ENCODE results near the gene CDC14A.
"Not testable (repeated sequence)": the region's sequence is repeated elsewhere in the genome, so short reads cannot be mapped to it uniquely, and the experiment has no call there.

The CDC14A gene

GRCh38 chr1:100400404-100400803 lies 48.1 kb downstream of the CDC14A start:
- DNase-seq (ENCODE audit: low spot score): no peak

GRCh38 chr1:100404821-100405220 lies 52.5 kb downstream of the CDC14A start:
- no peak for DNase-seq (ENCODE audit: low spot score)

- DNase-seq (ENCODE audit: low spot score): not testable (repeated sequence)
These were observed 53.6 kb downstream of the CDC14A start for GRCh38 chr1:100405902-100406301.

GRCh38 chr1:100407390-100407789 lies 55.1 kb downstream of the CDC14A start:
- not testable (repeated sequence) for DNase-seq (ENCODE audit: low spot score)

GRCh38 chr1:100411019-100411418 lies 58.7 kb downstream of the CDC14A start:
- no peak for DNase-seq (ENCODE audit: low spot score)

GRCh38 chr1:100411574-100411973 lies 59.3 kb downstream of the CDC14A start:
- DNase-seq (ENCODE audit: low spot score): no peak

GRCh38 chr1:100413035-100413434 lies 60.7 kb downstream of the CDC14A start:
- DNase-seq (ENCODE audit: low spot score): no peak

- no peak for DNase-seq (ENCODE audit: low spot score)
These were observed 62.6 kb downstream of the CDC14A start for GRCh38 chr1:100414693-100415497.

- no peak for DNase-seq (ENCODE audit: low spot score)
These were observed 63.1 kb downstream of the CDC14A start for GRCh38 chr1:100415498-100415778.

GRCh38 chr1:100419072-100419471 lies 66.8 kb downstream of the CDC14A start:
- no peak for DNase-seq (ENCODE audit: low spot score)

- no peak for DNase-seq (ENCODE audit: low spot score)
These were observed 69.8 kb downstream of the CDC14A start for GRCh38 chr1:100422065-100422464.

GRCh38 chr1:100423832-100424337 lies 71.6 kb downstream of the CDC14A start:
- DNase-seq (ENCODE audit: low spot score): no peak

GRCh38 chr1:100428160-100428559 lies 75.9 kb downstream of the CDC14A start:
- no peak for DNase-seq (ENCODE audit: low spot score)

- DNase-seq (ENCODE audit: low spot score): no peak
These were observed 78.0 kb downstream of the CDC14A start for GRCh38 chr1:100430325-100430756.

- no peak for DNase-seq (ENCODE audit: low spot score)
These were observed 79.6 kb downstream of the CDC14A start for GRCh38 chr1:100431954-100432353.

- DNase-seq (ENCODE audit: low spot score): no peak
These were observed 81.3 kb downstream of the CDC14A start for GRCh38 chr1:100433563-100433962.

GRCh38 chr1:100434831-100435230 lies 82.5 kb downstream of the CDC14A start:
- no peak for DNase-seq (ENCODE audit: low spot score)

- no peak for DNase-seq (ENCODE audit: low spot score)
These were observed 86.1 kb downstream of the CDC14A start for GRCh38 chr1:100438375-100438774.

GRCh38 chr1:100438789-100439188 lies 86.5 kb downstream of the CDC14A start:
- DNase-seq (ENCODE audit: low spot score): no peak

- DNase-seq (ENCODE audit: low spot score): peak; percentile 36
These were observed 87.9 kb downstream of the CDC14A start for GRCh38 chr1:100440075-100440809.

GRCh38 chr1:100441146-100441545 lies 88.8 kb downstream of the CDC14A start:
- no peak for DNase-seq (ENCODE audit: low spot score)

- no peak for DNase-seq (ENCODE audit: low spot score)
These were observed 89.3 kb downstream of the CDC14A start for GRCh38 chr1:100441651-100442050.

Data from SK-N-DZ (cell line).